Superior temporal gyrus (tissue), 1 donor: Measurements from ENCODE around the gene BIN1.

Experiments used
- DNase-seq: peaks from one replicate; pipeline ENCODE4 v3.0.0-alpha.2; 2016; ENCODE audit errors: extremely low spot score

Gene BIN1

GRCh38 chr2:126999106-126999756, 107.7 kb downstream of the BIN1 start:
- no peak for DNase-seq

GRCh38 chr2:126998486-126998885, 108.5 kb downstream of the BIN1 start:
- no peak for DNase-seq
